ENCODE results near the gene MC3R.

The MC3R gene

GRCh38 chr20:56249956-56250355, 1.4 kb downstream of the MC3R start:
- Histone ChIP-seq H3K4me1 (ENCODE audit: low read length) (no peaks in the 10 kb centered on the region), H3K4me3 (ENCODE audit: low read length) (no peak overlapping the region), H3K4me2 (ENCODE audit: low read length) (no peak overlapping the region), H3K9ac (ENCODE audit: low read length) (no peak overlapping the region), H3K36me3 (replicated peaks; ENCODE audit: low read depth, low read length) (no peaks in the 10 kb centered on the region), H2AFZ (ENCODE audit: low read depth, low read length) (no peak overlapping the region), H3K27me3 (ENCODE audit: low read depth, low read length) (peaks cover 54% of the 10 kb centered on the region), H4K20me1 (ENCODE audit: insufficient read depth, low read length) (no peaks in the 10 kb centered on the region), H3K27ac (ENCODE audit: low read length) (no peak overlapping the region), H3K79me2 (ENCODE audit: low read length) (no peaks in the 10 kb centered on the region), H3K9me3 (ENCODE audit: insufficient read depth, low read length) (no peaks in the 10 kb centered on the region)
- no peak for TF ChIP-seq EZH2phosphoT487 (IDR thresholded peaks at IDR 0.05; ENCODE audit: low read depth)
- TF ChIP-seq, protein P1, sequence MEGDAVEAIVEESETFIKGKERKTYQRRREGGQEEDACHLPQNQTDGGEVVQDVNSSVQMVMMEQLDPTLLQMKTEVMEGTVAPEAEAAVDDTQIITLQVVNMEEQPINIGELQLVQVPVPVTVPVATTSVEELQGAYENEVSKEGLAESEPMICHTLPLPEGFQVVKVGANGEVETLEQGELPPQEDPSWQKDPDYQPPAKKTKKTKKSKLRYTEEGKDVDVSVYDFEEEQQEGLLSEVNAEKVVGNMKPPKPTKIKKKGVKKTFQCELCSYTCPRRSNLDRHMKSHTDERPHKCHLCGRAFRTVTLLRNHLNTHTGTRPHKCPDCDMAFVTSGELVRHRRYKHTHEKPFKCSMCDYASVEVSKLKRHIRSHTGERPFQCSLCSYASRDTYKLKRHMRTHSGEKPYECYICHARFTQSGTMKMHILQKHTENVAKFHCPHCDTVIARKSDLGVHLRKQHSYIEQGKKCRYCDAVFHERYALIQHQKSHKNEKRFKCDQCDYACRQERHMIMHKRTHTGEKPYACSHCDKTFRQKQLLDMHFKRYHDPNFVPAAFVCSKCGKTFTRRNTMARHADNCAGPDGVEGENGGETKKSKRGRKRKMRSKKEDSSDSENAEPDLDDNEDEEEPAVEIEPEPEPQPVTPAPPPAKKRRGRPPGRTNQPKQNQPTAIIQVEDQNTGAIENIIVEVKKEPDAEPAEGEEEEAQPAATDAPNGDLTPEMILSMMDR (IDR thresholded peaks at IDR 0.05; ENCODE audit: low read depth, low read length), result no peak

GRCh38 chr20:56257604-56258003, 9.1 kb downstream of the MC3R start:
- TF ChIP-seq, protein P1 (IDR thresholded peaks at IDR 0.05; ENCODE audit: low read depth, low read length), result no peak
- TF ChIP-seq EZH2phosphoT487 (IDR thresholded peaks at IDR 0.05; ENCODE audit: low read depth), result no peak
- H2AFZ ChIP-seq (ENCODE audit: low read depth, low read length), result no peak overlapping the region
- H3K9me3 ChIP-seq (ENCODE audit: insufficient read depth, low read length), result no peaks in the 10 kb centered on the region
- H4K20me1 ChIP-seq (ENCODE audit: insufficient read depth, low read length), result no peaks in the 10 kb centered on the region
- no peaks in the 10 kb centered on the region for H3K36me3 ChIP-seq (replicated peaks; ENCODE audit: low read depth, low read length)
- no peaks in the 10 kb centered on the region for H3K79me2 ChIP-seq (ENCODE audit: low read length)
- H3K4me1 ChIP-seq (ENCODE audit: low read length), result no peaks in the 10 kb centered on the region
- H3K9ac ChIP-seq (ENCODE audit: low read length), result no peak overlapping the region
- H3K27me3 ChIP-seq (ENCODE audit: low read depth, low read length), result peaks cover 44% of the 10 kb centered on the region
- no peak overlapping the region for H3K4me3 ChIP-seq (ENCODE audit: low read length)
- no peak overlapping the region for H3K4me2 ChIP-seq (ENCODE audit: low read length)
- H3K27ac ChIP-seq (ENCODE audit: low read length), result no peak overlapping the region

DNA sequence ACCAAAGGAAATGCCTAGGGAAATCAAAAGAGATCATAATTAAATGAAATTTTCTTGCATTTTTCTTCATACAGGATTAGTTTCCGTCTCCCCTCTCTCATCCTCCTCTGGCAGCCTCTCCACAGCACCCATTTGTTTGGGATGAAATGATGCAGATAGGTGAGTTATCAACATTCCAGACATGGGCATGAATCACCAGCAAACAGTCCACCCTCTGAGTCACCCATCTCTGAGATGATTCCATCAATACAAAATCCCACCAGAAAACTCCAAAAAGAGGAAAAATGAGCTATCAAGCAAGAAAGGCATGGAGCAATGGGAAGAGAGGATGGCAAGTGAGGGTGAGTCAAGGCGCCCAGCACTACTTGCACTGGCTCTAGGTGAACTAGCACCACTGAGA, 11.4 kb downstream of the MC3R start:
- Histone ChIP-seq H3K4me2 (ENCODE audit: low read length) (no peak overlapping the region), H3K36me3 (replicated peaks; ENCODE audit: low read depth, low read length) (no peaks in the 10 kb centered on the region), H4K20me1 (ENCODE audit: insufficient read depth, low read length) (no peaks in the 10 kb centered on the region), H3K9ac (ENCODE audit: low read length) (no peak overlapping the region), H2AFZ (ENCODE audit: low read depth, low read length) (no peak overlapping the region), H3K4me1 (ENCODE audit: low read length) (no peaks in the 10 kb centered on the region), H3K4me3 (ENCODE audit: low read length) (no peak overlapping the region), H3K9me3 (ENCODE audit: insufficient read depth, low read length) (no peaks in the 10 kb centered on the region), H3K27me3 (ENCODE audit: low read depth, low read length) (peaks cover 48% of the 10 kb centered on the region), H3K27ac (ENCODE audit: low read length) (no peak overlapping the region), H3K79me2 (ENCODE audit: low read length) (no peaks in the 10 kb centered on the region)
- no peak for TF ChIP-seq EZH2phosphoT487 (IDR thresholded peaks at IDR 0.05; ENCODE audit: low read depth)

GRCh38 chr20:56268536-56268935, 20.0 kb downstream of the MC3R start:
- Histone ChIP-seq H3K4me2 (ENCODE audit: low read length) (no peak overlapping the region), H3K27ac (ENCODE audit: low read length) (no peak overlapping the region), H4K20me1 (ENCODE audit: insufficient read depth, low read length) (no peaks in the 10 kb centered on the region), H3K4me3 (ENCODE audit: low read length) (no peak overlapping the region), H3K9me3 (ENCODE audit: insufficient read depth, low read length) (no peaks in the 10 kb centered on the region), H3K79me2 (ENCODE audit: low read length) (no peaks in the 10 kb centered on the region), H2AFZ (ENCODE audit: low read depth, low read length) (no peak overlapping the region), H3K4me1 (ENCODE audit: low read length) (no peaks in the 10 kb centered on the region), H3K9ac (ENCODE audit: low read length) (no peak overlapping the region), H3K27me3 (ENCODE audit: low read depth, low read length) (peaks cover 52% of the 10 kb centered on the region), H3K36me3 (replicated peaks; ENCODE audit: low read depth, low read length) (no peaks in the 10 kb centered on the region)
- no peak for TF ChIP-seq EZH2phosphoT487 (IDR thresholded peaks at IDR 0.05; ENCODE audit: low read depth)
- TF ChIP-seq, protein P1 (IDR thresholded peaks at IDR 0.05; ENCODE audit: low read depth, low read length), result no peak

- 0 out of 2 replicates have a peak, but pooled peaks cover 3% of the 10 kb centered on the region for H3K9me3 ChIP-seq (ENCODE audit: insufficient read depth, low read length)
These were observed 23.4 kb downstream of the MC3R start for GRCh38 chr20:56271974-56272373.

More at GRCh38 chr20:56271974-56272373, 23.4 kb downstream of the MC3R start:
- Histone ChIP-seq H3K4me2 (ENCODE audit: low read length) (no peak overlapping the region), H4K20me1 (ENCODE audit: insufficient read depth, low read length) (no peaks in the 10 kb centered on the region), H3K79me2 (ENCODE audit: low read length) (no peaks in the 10 kb centered on the region), H3K4me3 (ENCODE audit: low read length) (no peak overlapping the region), H2AFZ (ENCODE audit: low read depth, low read length) (no peak overlapping the region), H3K27ac (ENCODE audit: low read length) (no peak overlapping the region), H3K4me1 (ENCODE audit: low read length) (no peaks in the 10 kb centered on the region), H3K36me3 (replicated peaks; ENCODE audit: low read depth, low read length) (no peaks in the 10 kb centered on the region), H3K27me3 (ENCODE audit: low read depth, low read length) (peaks cover 28% of the 10 kb centered on the region), H3K9ac (ENCODE audit: low read length) (no peak overlapping the region)
- TF ChIP-seq, protein P1 (IDR thresholded peaks at IDR 0.05; ENCODE audit: low read depth, low read length), result no peak
- no peak for TF ChIP-seq EZH2phosphoT487 (IDR thresholded peaks at IDR 0.05; ENCODE audit: low read depth)
